Sigmoid colon (tissue), 4 donors: ENCODE measurements around the gene REC114.

ENCODE experiments used
- CTCF ChIP-seq, 4 experiments: fragments of 450-650 bp in 3 of 4; fragments of 200-600 bp in 1 of 4; IDR thresholded peaks; one replicate each; pipeline ENCODE4 v1.5.1; 2016 to 2019; ENCODE audit warnings: antibody characterized with exemption in 4 of 4, mild to moderate bottlenecking in 3 of 4, moderate library complexity in 2 of 4
- EP300 ChIP-seq, 4 donors: sonication (generic); formaldehyde crosslinking; IDR thresholded peaks; one replicate each; pipeline ENCODE4 v1.6.1; 2017; ENCODE audit warnings: antibody characterized with exemption in 4 of 4
- POLR2A ChIP-seq, 2 donors: fragments of 450-650 bp; IDR thresholded peaks; one replicate each; pipeline ENCODE4 v1.6.1; 2016; ENCODE audit warnings: antibody characterized with exemption in 2 of 2, mild to moderate bottlenecking in 2 of 2, moderate library complexity in 2 of 2
- POLR2AphosphoS5 ChIP-seq, 4 donors: sonication (generic); formaldehyde crosslinking; IDR thresholded peaks; one replicate each; pipeline ENCODE4 v1.6.1; 2017; ENCODE audit warnings: antibody characterized with exemption in 4 of 4

DNA sequence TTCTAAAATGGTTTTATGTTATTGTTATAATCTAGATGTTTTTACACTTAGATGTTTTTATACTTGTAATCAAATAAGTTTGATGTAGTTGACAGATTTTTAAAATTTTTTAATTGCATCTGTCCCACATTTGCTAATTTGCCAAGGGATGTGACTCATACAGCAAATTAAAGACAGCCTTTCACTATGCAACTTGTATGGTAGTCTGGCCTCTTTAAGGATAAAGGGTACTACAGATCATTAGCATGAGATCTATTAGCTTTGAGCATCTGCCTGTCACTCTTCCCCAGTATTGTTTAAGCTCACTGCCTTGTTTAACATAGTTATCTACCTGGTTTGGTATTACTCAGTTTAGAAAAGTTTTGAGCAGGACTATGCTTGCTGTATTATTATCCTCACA, 107.2 kb downstream of the REC114 start:
- no peak for TF ChIP-seq CTCF (IDR thresholded peaks at IDR 0.05)
- TF ChIP-seq EP300 (IDR thresholded peaks at IDR 0.05), result no peak
- no peak for TF ChIP-seq POLR2A (IDR thresholded peaks at IDR 0.05)
- TF ChIP-seq POLR2AphosphoS5 (IDR thresholded peaks at IDR 0.05), result no peak
